Fibroblast of mammary gland (primary cell): Measurements from ENCODE around the gene POU3F2.
A peak's percentile ranks its signal among the peaks of the same experiment; 100 is the strongest.

Source experiments
- DNase-seq: peaks from one replicate; pipeline ENCODE4 v3.0.0-alpha.2; 2010; ENCODE audit warnings: low read depth
- H3K4me3 ChIP-seq: 2 replicates; pipeline ENCODE4 v1.5.1; 2011; ENCODE audit warnings: low read depth, mild to moderate bottlenecking, low read length, moderate library complexity; ENCODE audit not compliant: control insufficient read depth
- CTCF ChIP-seq: conservative IDR thresholded peaks from 2 replicates; pipeline ENCODE4 v1.5.1; 2011; ENCODE audit warnings: low read depth, low read length, inconsistent platforms; ENCODE audit not compliant: control insufficient read depth, insufficient read depth

POU3F2 gene

GRCh38 chr6:98808541-98809210 is 25.7 kb upstream of the POU3F2 start:
- peak; percentile 38 for DNase-seq
- H3K4me3 ChIP-seq = no peak overlapping the region
- TF ChIP-seq CTCF = no peak

- no peak for TF ChIP-seq CTCF
- no peak for DNase-seq
- H3K4me3 ChIP-seq = no peak overlapping the region
Observed at GRCh38 chr6:98812220-98812619, 22.2 kb upstream of the POU3F2 start.

- no peak for TF ChIP-seq CTCF
- DNase-seq = no peak
- no peak overlapping the region for H3K4me3 ChIP-seq
Observed at GRCh38 chr6:98816799-98817198, 17.6 kb upstream of the POU3F2 start.

- DNase-seq = no peak
- no peak for TF ChIP-seq CTCF
- no peak overlapping the region for H3K4me3 ChIP-seq
Observed at GRCh38 chr6:98821756-98822405, 12.5 kb upstream of the POU3F2 start.

- DNase-seq = no peak
- TF ChIP-seq CTCF = no peak
- H3K4me3 ChIP-seq = no peak overlapping the region
Observed at GRCh38 chr6:98823428-98824161, 10.8 kb upstream of the POU3F2 start.

GRCh38 chr6:98824162-98824901 is 10.0 kb upstream of the POU3F2 start:
- H3K4me3 ChIP-seq = no peak overlapping the region
- TF ChIP-seq CTCF = no peak
- no peak for DNase-seq
